HG03103 (cell line): ENCODE results near the gene TNNI2.
"Not testable (repeated sequence)": the region's sequence is repeated elsewhere in the genome, so short reads cannot be mapped to it uniquely, and the experiment has no call there.

Source experiments
- ATAC-seq: cut with Tn5 transposase; IDR thresholded peaks from one replicate; pipeline ENCODE4 v1.9.1; 2021; ENCODE audit warnings: low read depth; ENCODE audit not compliant: unreplicated experiment

The TNNI2 gene

GRCh38 chr11:1838426-1839144 lies at the start of gene TNNI2:
Gene TNNI2 (plus strand): TSS chr11:1838981. CDS start chr11:1839697, 716 bp downstream.
- no peak for ATAC-seq

GRCh38 chr11:1791912-1792311 lies 46.9 kb upstream of the TNNI2 start:
- ATAC-seq = no peak

- ATAC-seq = no peak
Measured at GRCh38 chr11:1792461-1792860, 46.3 kb upstream of the TNNI2 start.

GRCh38 chr11:1793081-1793480 lies 45.7 kb upstream of the TNNI2 start:
- ATAC-seq = no peak

GRCh38 chr11:1796413-1797011 lies 42.3 kb upstream of the TNNI2 start:
- no peak for ATAC-seq

- ATAC-seq = no peak
Measured at GRCh38 chr11:1797391-1798125, 41.2 kb upstream of the TNNI2 start.

GRCh38 chr11:1803246-1803645 lies 35.5 kb upstream of the TNNI2 start:
- no peak for ATAC-seq

GRCh38 chr11:1803835-1804519 lies 34.8 kb upstream of the TNNI2 start:
- not testable (repeated sequence) for ATAC-seq

GRCh38 chr11:1805525-1805924 lies 33.3 kb upstream of the TNNI2 start:
- no peak for ATAC-seq

GRCh38 chr11:1807264-1807995 lies 31.4 kb upstream of the TNNI2 start:
- no peak for ATAC-seq

GRCh38 chr11:1810761-1811160 lies 28.0 kb upstream of the TNNI2 start:
- no peak for ATAC-seq

- ATAC-seq = no peak
Measured at GRCh38 chr11:1812274-1812673, 26.5 kb upstream of the TNNI2 start.

- ATAC-seq = no peak
Measured at GRCh38 chr11:1812801-1813200, 26.0 kb upstream of the TNNI2 start.

GRCh38 chr11:1813356-1813755 lies 25.4 kb upstream of the TNNI2 start:
- not testable (repeated sequence) for ATAC-seq

- ATAC-seq = no peak
Measured at GRCh38 chr11:1814691-1815090, 24.1 kb upstream of the TNNI2 start.

- no peak for ATAC-seq
Measured at GRCh38 chr11:1815311-1815710, 23.5 kb upstream of the TNNI2 start.

- ATAC-seq = no peak
Measured at GRCh38 chr11:1815751-1816150, 23.0 kb upstream of the TNNI2 start.

GRCh38 chr11:1817000-1817399 lies 21.8 kb upstream of the TNNI2 start:
- ATAC-seq = no peak

- ATAC-seq = no peak
Measured at GRCh38 chr11:1817511-1817910, 21.3 kb upstream of the TNNI2 start.

GRCh38 chr11:1819074-1819473 lies 19.7 kb upstream of the TNNI2 start:
- ATAC-seq = no peak
